GM12878 (cell line): ENCODE results near the gene LEKR1. TPM values are rescaled to one million over a fixed set of nuclear protein-coding genes. Genes with fewer than 3 reads are reported as not detected.

Source experiments
- E2F4 ChIP-seq: IDR thresholded peaks from 2 replicates; pipeline ENCODE4 v1.6.1; 2012; ENCODE audit warnings: low read depth, low read length, improper control_type of control experiment
- HCFC1 ChIP-seq: fragments of 150-350 bp; IDR thresholded peaks from 2 replicates; pipeline ENCODE4 v1.6.1; 2014; ENCODE audit warnings: low read length
- MLLT1 ChIP-seq: fragments of 450-650 bp; IDR thresholded peaks from 2 replicates; pipeline ENCODE4 v1.6.1; 2016; ENCODE audit warnings: mild to moderate bottlenecking
- MXI1 ChIP-seq: fragments of 150-350 bp; IDR thresholded peaks from 2 replicates; pipeline ENCODE4 v1.6.1; 2011; ENCODE audit warnings: low read depth, mild to moderate bottlenecking, inconsistent platforms, low read length, improper control_type of control experiment
- ZNF592 ChIP-seq: fragments of 450-650 bp; IDR thresholded peaks from 2 replicates; pipeline ENCODE4 v1.6.1; 2017; ENCODE audit warnings: mild to moderate bottlenecking, moderate library complexity
- polyA plus RNA-seq, 11 experiments: library from polyadenylated mRNA; depleted of rRNA in 4 of 11; unstranded in 6 of 11; stranded (reverse) in 5 of 11; fragments of >200 nt; fragmentation: Nextera tagmentation in 4 of 11; fragmentation: Illumina TruSeq in 1 of 11; extraction: Ambion mirVana in 4 of 11; extraction: Trizol in 1 of 11; gene quantifications; 1 replicate in 1 of 11; 2 replicates in 10 of 11; pipeline versions ENCODE4 v1.2.1 to v1.2.3, GENCODE V29; 2011 to 2016; ENCODE audit warnings: inconsistent platforms in 2 of 11, missing spikeins in 2 of 11, low read depth in 1 of 11
- total RNA-seq, 4 experiments: library from RNA; depleted of rRNA in 3 of 4; stranded (reverse); fragments of >200 nt in 3 of 4; fragmentation: Illumina TruSeq in 1 of 4; extraction: Trizol in 1 of 4; gene quantifications; 2 replicates each; pipeline versions ENCODE4 v1.2.1 to v1.2.3, GENCODE V29; 2013 to 2021

LEKR1 gene
- total and polyA plus RNA-seq, 10 of the 15 experiments (the other 5 are each of a cell fraction or from before 2014, with no cell fraction given): 0.48 to 3.2 (median 1.3) TPM

- TF ChIP-seq MLLT1 (no peak), MXI1 (no peak), ZNF592 (no peak), E2F4 (no peak), HCFC1 (no peak)
- TF ChIP-seq, all 136 proteins: peak for 0
These were observed 175.2 kb downstream of the LEKR1 start (continued) for GRCh38 chr3:157001221-157001957.
